Lung (tissue), 12 donors: ENCODE results near the gene CNGB1. TPM values are rescaled to one million over a fixed set of nuclear protein-coding genes. Genes with fewer than 3 reads are reported as not detected.

Experiments
- ATAC-seq: fragments of 200-7000 bp; cut with Tn5 transposase; one replicate; pipeline ENCODE4 v1.9.1; 2020; ENCODE audit warnings: moderate number of reproducible peaks; ENCODE audit not compliant: insufficient read depth, low FRiP score
- DNase-seq, 3 donors: peaks; one replicate each; pipeline ENCODE4 v3.0.0-alpha.2; 2013 to 2017
- H3K27ac ChIP-seq, 2 donors: one replicate each; pipeline ENCODE4 v1.5.1; 2013; ENCODE audit warnings: mild to moderate bottlenecking in 2 of 2, moderate library complexity in 2 of 2, control low read depth in 1 of 2, inconsistent platforms in 1 of 2, low read depth in 1 of 2, low read length in 1 of 2
- H3K27me3 ChIP-seq, 3 donors: one replicate each; pipeline ENCODE4 v1.5.1; 2013; ENCODE audit warnings: low read length in 2 of 3; ENCODE audit not compliant: control insufficient read depth in 3 of 3, insufficient read depth in 3 of 3
- H3K36me3 ChIP-seq, 4 donors: one replicate each; pipeline ENCODE4 v1.5.1; 2013; ENCODE audit warnings: low read length in 4 of 4, mild to moderate bottlenecking in 1 of 4, moderate library complexity in 1 of 4; ENCODE audit not compliant: control insufficient read depth in 4 of 4, insufficient read depth in 4 of 4
- H3K4me1 ChIP-seq, 5 donors: one replicate each; pipeline ENCODE4 v1.5.1; 2013; ENCODE audit warnings: low read length in 5 of 5, mild to moderate bottlenecking in 2 of 5, moderate library complexity in 1 of 5; ENCODE audit not compliant: control insufficient read depth in 5 of 5, insufficient read depth in 5 of 5
- H3K4me3 ChIP-seq: one replicate; pipeline ENCODE4 v1.5.1; 2013; ENCODE audit warnings: mild to moderate bottlenecking, control low read depth, moderate library complexity
- H3K9ac ChIP-seq, 2 donors: one replicate each; pipeline ENCODE4 v1.5.1; 2013; ENCODE audit warnings: low read length in 2 of 2, control low read depth in 1 of 2; ENCODE audit not compliant: insufficient read depth in 1 of 2
- H3K9me3 ChIP-seq, 4 donors: one replicate each; pipeline ENCODE4 v1.5.1; 2013; ENCODE audit warnings: low read length in 3 of 4, mild to moderate bottlenecking in 1 of 4, moderate library complexity in 1 of 4; ENCODE audit not compliant: control insufficient read depth in 4 of 4, insufficient read depth in 3 of 4
- WGBS, 2 donors: extraction: QIAGEN DNeasy Blood & Tissue Kit; methylation state at CpG; one replicate each; pipeline ENCODE4 v1.1.7; 2013; 5-methylcytosine and 5-hydroxymethylcytosine counted together
- polyA plus RNA-seq, 2 donors: library from polyadenylated mRNA; stranded (reverse); fragments of 200-250 nt; gene quantifications; one replicate each; pipeline ENCODE4 v1.2.1, GENCODE V29; 2013
- total RNA-seq, 2 donors: library from RNA; depleted of rRNA in 1 of 2; stranded (reverse); fragments of >200 nt in 1 of 2; gene quantifications; one replicate each; pipeline ENCODE4 v1.2.1, GENCODE V29; 2014 to 2021
- TF ChIP-seq, protein P1 (sequence below): IDR thresholded peaks from 2 replicates; pipeline ENCODE4 v1.5.1; 2012; ENCODE audit warnings: mild to moderate bottlenecking; ENCODE audit errors: control extremely low read depth, extremely low read depth
- donor health status: control.
- donor health status: control.
- donor health status: Bipolar disorder and iron deficiency.
- donor health status: healthy.
- donor health status: DM: yes; HTN: yes; CAD: no.

CNGB1 gene
- total and polyA plus RNA-seq, 4 donors = 0.14 to 0.43 (median 0.19) TPM

DNA sequence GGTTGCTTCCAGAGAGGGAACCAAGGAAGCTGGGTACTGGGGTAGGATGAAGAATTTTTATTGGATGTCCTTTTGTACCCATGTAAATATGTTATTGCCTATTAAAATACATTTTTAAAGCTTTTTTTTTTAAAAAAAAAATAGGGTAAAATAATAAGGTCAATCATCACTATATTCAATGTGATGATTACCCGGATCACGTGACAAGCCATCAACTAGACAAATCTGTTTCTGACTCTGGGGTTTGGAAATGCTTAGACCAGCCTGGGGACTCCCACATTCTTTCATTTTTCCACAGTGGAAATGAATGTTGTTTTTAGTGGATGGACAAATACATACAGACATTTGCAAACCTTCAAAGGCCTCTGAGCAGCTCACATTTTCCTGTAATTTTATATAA is 88.7 kb downstream of the CNGB1 start:
- Histone ChIP-seq H3K4me3 (no peak overlapping the region), H3K4me1 (peaks cover 0 to 6% (median 0%) of the 10 kb centered on the region in 5 donors), H3K9me3 (no peaks in the 10 kb centered on the region), H3K27ac (no peak overlapping the region), H3K9ac (no peak overlapping the region), H3K36me3 (no peaks in the 10 kb centered on the region), H3K27me3 (peaks cover 6 to 45% (median 45%) of the 10 kb centered on the region in 3 donors)
- 88% methylated on average over 2 of the region's 2 CpGs for WGBS, 2 donors
- no peak for DNase-seq
- TF ChIP-seq, protein P1, sequence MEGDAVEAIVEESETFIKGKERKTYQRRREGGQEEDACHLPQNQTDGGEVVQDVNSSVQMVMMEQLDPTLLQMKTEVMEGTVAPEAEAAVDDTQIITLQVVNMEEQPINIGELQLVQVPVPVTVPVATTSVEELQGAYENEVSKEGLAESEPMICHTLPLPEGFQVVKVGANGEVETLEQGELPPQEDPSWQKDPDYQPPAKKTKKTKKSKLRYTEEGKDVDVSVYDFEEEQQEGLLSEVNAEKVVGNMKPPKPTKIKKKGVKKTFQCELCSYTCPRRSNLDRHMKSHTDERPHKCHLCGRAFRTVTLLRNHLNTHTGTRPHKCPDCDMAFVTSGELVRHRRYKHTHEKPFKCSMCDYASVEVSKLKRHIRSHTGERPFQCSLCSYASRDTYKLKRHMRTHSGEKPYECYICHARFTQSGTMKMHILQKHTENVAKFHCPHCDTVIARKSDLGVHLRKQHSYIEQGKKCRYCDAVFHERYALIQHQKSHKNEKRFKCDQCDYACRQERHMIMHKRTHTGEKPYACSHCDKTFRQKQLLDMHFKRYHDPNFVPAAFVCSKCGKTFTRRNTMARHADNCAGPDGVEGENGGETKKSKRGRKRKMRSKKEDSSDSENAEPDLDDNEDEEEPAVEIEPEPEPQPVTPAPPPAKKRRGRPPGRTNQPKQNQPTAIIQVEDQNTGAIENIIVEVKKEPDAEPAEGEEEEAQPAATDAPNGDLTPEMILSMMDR = no peak
- ATAC-seq = no peak

DNA sequence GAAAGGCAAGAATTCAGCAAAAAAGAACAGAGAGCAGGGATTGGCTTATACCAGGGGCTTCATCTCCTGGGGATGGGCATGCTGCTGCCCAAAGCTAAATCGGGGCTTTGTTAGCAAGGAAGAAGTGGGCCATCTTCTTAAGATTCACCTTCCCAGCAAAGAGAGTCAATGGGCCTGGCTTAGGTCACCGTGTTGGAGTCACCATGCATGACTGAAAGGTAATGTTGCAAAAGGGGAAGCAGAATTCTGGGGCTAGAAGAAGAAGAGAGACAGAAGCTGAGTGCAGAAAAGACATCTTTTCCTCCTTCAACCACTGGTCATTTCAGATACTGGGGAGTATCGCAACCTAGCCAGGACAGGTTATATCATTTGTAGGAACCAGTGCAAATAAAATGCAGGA is 92.3 kb downstream of the CNGB1 start:
- WGBS, 2 donors = 75 to 84% methylated on average over 3 of the region's 3 CpGs
- H3K9me3 ChIP-seq = no peaks in the 10 kb centered on the region
- TF ChIP-seq, protein P1 = no peak
- no peaks in the 10 kb centered on the region for H3K36me3 ChIP-seq
- H3K4me1 ChIP-seq = no peaks in the 10 kb centered on the region
- no peak overlapping the region for H3K9ac ChIP-seq
- ATAC-seq (no peak), DNase-seq (no peak)
- no peak overlapping the region for H3K27ac ChIP-seq
- H3K27me3 ChIP-seq = peaks cover 0 to 38% (median 29%) of the 10 kb centered on the region in 3 donors
- no peak overlapping the region for H3K4me3 ChIP-seq

DNA sequence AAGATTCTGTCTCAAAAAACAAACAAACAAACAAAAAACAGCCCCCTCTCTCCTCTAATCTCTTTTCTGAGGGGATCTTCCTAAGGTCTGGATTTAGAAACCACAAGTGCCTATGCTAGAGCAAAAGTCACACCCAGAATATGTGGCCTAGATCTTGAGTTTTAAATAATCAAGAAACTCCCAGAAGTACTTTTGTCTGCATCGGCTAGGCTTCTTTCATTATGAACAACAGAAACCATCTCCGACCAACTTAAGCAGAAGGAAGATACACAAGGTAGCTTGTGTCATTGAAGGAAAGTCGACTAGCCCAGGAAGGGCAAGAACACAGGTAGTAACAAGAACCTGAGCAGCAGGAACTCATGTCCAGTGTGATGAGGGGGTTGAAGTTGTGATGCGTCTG is 94.7 kb downstream of the CNGB1 start:
- ATAC-seq (no peak), DNase-seq (no peak)
- no peak overlapping the region for H3K9ac ChIP-seq
- H3K36me3 ChIP-seq = no peaks in the 10 kb centered on the region
- no peaks in the 10 kb centered on the region for H3K4me1 ChIP-seq
- TF ChIP-seq, protein P1 = no peak
- H3K9me3 ChIP-seq = no peaks in the 10 kb centered on the region
- WGBS, 2 donors = 80 to 90% methylated on average over 4 of the region's 4 CpGs
- H3K27me3 ChIP-seq = peaks cover 0 to 14% (median 9%) of the 10 kb centered on the region in 3 donors
- no peak overlapping the region for H3K27ac ChIP-seq
- no peak overlapping the region for H3K4me3 ChIP-seq

DNA sequence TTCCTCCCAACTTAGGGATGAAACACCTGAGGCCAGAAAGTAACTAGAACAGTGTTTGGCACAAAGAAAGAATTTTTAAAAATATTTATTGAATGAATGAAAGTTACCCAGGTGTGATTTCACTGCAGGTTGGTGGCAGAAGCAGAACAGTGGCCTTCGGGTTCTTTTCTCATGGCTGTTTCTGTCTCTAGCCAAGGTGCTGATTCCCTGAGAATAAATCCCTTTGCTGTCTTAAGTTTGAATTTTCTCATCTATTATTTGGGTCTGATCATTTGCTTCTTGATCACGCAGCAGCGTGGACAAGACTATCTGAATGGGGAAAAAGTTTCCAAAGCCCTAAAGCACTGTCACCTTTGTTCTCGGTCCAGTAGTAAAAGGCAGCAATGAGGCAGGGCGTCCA is 95.6 kb downstream of the CNGB1 start:
- H3K4me1 ChIP-seq = no peaks in the 10 kb centered on the region
- TF ChIP-seq, protein P1 = no peak
- no peak overlapping the region for H3K4me3 ChIP-seq
- H3K9ac ChIP-seq = no peak overlapping the region
- no peaks in the 10 kb centered on the region for H3K36me3 ChIP-seq
- DNase-seq = no peak
- no peaks in the 10 kb centered on the region for H3K9me3 ChIP-seq
- H3K27me3 ChIP-seq = peaks cover 0 to 10% (median 3%) of the 10 kb centered on the region in 3 donors
- ATAC-seq = no peak
- 81 to 84% methylated on average over 5 of the region's 5 CpGs for WGBS, 2 donors
- no peak overlapping the region for H3K27ac ChIP-seq
